HUES64 (cell line): ENCODE results near the gene TACR1.

ENCODE experiments used
- H3K27ac ChIP-seq: 2 replicates; pipeline ENCODE4 v1.7.0; 2013; ENCODE audit warnings: low read depth, low read length, inconsistent platforms
- H3K27me3 ChIP-seq: 2 replicates; pipeline ENCODE4 v1.6.1; 2013; ENCODE audit warnings: mild to moderate bottlenecking, low read length; ENCODE audit not compliant: insufficient read depth
- H3K36me3 ChIP-seq: 2 replicates; pipeline ENCODE4 v1.6.1; 2013; ENCODE audit warnings: mild to moderate bottlenecking, low read length; ENCODE audit not compliant: insufficient read depth
- H3K4me1 ChIP-seq: 2 replicates; pipeline ENCODE4 v1.6.1; 2013; ENCODE audit warnings: mild to moderate bottlenecking, low read length, moderate library complexity; ENCODE audit not compliant: insufficient read depth
- H3K4me3 ChIP-seq: 2 replicates; pipeline ENCODE4 v1.5.1; 2013; ENCODE audit warnings: mild to moderate bottlenecking, low read length, moderate library complexity
- H3K9ac ChIP-seq: 2 replicates; pipeline ENCODE4 v1.6.1; 2013; ENCODE audit warnings: mild to moderate bottlenecking, low read depth, low read length
- H3K9me3 ChIP-seq: 2 replicates; pipeline ENCODE4 v1.6.1; 2013; ENCODE audit warnings: low read depth, low read length; ENCODE audit not compliant: insufficient read depth
- WGBS: fragments of 150-250, 120-280 bp; methylation state at CpG from one replicate; pipeline ENCODE4 v1.1.7; 2013; ENCODE audit warnings: missing lambda C conversion rate; 5-methylcytosine and 5-hydroxymethylcytosine counted together

Gene TACR1

DNA sequence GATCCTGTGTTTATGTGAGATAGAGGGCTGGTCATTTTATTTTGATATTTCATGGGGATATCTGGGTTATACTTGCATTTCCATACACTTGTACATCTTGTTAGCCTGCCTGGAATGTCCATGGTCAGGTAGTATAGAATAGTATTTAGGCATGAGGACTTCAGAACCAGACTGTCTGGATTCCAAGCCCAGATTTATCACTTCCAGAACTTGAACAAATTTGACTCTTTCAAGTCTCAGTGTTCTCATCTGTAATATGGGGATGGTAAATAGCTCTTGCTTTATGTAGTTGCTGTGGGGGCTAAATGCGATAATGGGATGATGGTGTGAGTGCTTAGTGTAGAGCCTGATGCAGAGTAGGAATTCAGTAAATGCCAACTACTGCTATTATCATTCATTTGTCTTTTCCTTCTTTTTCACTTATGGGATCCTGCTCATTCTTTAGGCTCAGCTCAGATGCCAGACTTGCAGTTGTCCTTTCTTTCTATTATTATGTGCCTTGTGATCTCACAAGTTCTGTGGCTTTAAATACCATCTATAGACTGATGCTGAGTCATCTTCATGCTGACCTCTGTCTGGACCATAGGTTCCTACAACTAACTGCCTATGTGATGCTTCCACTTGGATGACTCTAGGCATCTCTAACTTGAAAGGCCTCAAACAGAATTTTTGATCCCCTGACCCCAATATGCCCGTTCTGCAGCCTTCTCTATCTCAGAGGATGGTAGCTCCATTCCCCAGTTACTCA is 173.5 kb downstream of the TACR1 start:
- Histone ChIP-seq H3K4me3 (no peak overlapping the region), H3K27me3 (no peaks in the 10 kb centered on the region), H3K27ac (no peak overlapping the region), H3K36me3 (no peaks in the 10 kb centered on the region), H3K9ac (no peak overlapping the region), H3K9me3 (no peaks in the 10 kb centered on the region), H3K4me1 (peaks cover 8% of the 10 kb centered on the region; the same call in 1 of the 2 replicates)
- 86% methylated on average over 2 of the region's 2 CpGs for WGBS

DNA sequence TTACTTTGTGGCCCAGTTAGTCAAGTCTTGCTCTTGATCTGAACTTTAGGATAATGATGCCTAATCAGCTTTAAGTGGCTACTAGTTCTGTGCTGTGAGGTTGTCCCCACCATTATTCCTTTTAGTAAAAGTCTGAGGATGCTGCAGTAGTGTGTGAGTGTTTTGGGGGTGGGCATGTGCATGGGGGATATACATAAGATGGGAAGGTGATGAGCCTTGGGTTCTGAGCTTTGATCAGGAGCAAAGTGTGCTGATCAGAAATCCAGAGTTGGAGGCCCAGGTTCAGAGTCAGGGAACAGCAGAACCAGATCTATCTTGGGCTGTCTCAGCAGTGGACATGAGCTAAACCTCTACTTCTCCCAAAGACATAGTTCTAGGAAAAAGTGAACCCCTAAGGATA is 174.1 kb downstream of the TACR1 start:
- no peaks in the 10 kb centered on the region for H3K9me3 ChIP-seq
- H3K9ac ChIP-seq = no peak overlapping the region
- H3K36me3 ChIP-seq = no peaks in the 10 kb centered on the region
- H3K27me3 ChIP-seq = no peaks in the 10 kb centered on the region
- H3K27ac ChIP-seq = no peak overlapping the region
- H3K4me1 ChIP-seq = peaks cover 8% of the 10 kb centered on the region; the same call in 1 of the 2 replicates
- H3K4me3 ChIP-seq = no peak overlapping the region

DNA sequence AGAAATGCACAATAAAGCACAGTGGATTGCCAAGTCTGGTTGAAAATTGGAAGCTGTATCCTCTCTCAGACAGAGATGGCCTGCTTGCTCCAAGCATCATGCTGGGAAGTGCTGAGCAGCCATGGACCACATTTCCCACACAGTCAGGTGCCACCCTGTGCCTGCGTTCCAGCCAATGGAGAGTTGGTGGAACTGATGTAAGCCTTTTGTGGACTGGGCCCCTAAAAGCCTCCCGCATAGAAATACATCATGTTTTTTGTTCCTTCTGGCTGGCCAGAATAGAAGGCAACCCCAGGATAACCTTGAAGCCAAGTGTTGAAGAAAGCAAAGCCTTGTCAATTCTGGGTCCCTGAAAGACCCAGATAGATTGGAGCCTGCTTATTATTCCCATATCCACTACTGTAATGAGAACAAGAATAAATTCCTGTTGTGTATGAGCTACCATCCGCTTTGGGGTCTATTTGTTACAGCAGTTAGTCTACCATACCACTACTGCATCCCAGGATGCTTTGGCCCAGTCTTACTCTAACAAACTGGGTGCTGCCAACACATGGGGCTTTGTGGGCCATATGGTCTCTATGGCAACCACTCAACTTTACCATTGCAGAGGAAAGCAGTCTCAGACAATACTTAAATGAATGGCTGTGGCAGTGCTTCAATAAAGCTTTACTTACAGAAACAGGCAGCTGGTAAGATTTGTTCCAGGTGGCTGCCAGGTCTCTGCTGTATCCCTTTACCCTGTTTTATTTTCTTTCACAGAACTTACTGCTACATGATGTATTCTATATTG is 175.5 kb downstream of the TACR1 start:
- Histone ChIP-seq H3K9me3 (no peaks in the 10 kb centered on the region), H3K27me3 (no peaks in the 10 kb centered on the region), H3K4me1 (peaks cover 8% of the 10 kb centered on the region; the same call in 1 of the 2 replicates), H3K9ac (no peak overlapping the region), H3K4me3 (no peak overlapping the region), H3K36me3 (no peaks in the 10 kb centered on the region), H3K27ac (no peak overlapping the region)
- 89% methylated on average over 3 of the region's 3 CpGs for WGBS

DNA sequence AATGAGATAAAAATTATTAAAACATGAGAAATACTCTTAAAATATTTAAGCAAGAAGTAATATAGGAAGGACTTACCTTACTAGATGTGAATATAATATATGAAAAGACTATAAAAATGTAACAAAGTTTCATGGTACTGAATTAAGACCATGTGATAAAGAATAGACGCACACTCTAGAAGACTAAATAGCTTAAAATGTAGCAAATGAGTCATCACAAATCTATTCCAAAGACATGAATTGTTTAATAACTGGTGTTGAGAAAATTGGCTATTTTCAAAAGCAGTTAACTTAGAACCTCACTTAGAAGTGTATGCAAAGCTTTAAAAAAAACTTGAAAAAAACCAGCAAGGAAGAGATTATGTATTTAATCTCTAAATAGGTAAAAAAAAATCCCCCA is 176.8 kb downstream of the TACR1 start:
- no CpG with 5 or more reads among the region's 1 CpG for WGBS
- Histone ChIP-seq H3K27me3 (no peaks in the 10 kb centered on the region), H3K4me3 (no peak overlapping the region), H3K27ac (no peak overlapping the region), H3K9ac (no peak overlapping the region), H3K36me3 (no peaks in the 10 kb centered on the region), H3K9me3 (no peaks in the 10 kb centered on the region), H3K4me1 (peaks cover 8% of the 10 kb centered on the region; the same call in 1 of the 2 replicates)

DNA sequence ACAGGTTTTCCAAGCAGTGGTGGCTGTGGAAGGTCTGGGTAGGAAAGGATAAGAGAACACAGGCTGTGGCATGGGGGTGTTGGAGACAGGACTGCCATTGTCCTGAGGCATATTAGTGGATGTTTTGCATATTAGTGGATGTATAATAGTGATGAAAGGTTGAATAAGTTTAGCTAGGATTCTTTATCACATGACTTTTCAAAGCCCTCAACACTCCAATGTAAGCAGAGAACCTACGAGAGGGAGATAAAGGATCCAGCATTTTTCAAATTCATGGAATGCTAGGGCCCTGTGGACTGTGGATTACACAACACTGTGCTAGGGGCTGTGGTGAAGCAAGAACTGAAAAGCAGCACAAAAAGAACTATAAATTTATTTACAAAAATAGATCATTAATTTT is 177.6 kb downstream of the TACR1 start:
- no peaks in the 10 kb centered on the region for H3K27me3 ChIP-seq
- no peak overlapping the region for H3K27ac ChIP-seq
- 89% methylated on average over 1 of the region's 1 CpG for WGBS
- no peaks in the 10 kb centered on the region for H3K9me3 ChIP-seq
- H3K9ac ChIP-seq = no peak overlapping the region
- H3K4me1 ChIP-seq = peaks cover 8% of the 10 kb centered on the region; the same call in 1 of the 2 replicates
- no peak overlapping the region for H3K4me3 ChIP-seq
- no peaks in the 10 kb centered on the region for H3K36me3 ChIP-seq

DNA sequence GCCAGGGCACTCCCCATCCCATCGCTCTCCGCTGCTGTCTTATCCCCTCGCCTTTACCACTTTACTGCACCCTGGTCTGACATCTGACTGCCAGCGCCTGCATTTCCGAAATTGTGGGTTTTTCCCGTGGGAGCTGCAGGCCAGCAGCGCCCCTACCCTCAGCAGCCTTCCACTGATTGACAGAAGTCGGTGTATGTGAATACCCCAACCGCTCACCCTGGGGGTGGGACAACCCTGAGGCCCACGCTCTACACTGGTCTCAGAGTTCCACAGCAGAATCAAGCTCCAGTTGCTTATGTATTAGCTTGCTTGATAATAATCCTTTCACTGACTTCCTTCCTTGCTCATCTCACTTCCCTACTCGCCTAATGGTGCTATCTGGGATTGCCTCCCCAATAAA is 178.8 kb downstream of the TACR1 start:
- Histone ChIP-seq H3K27me3 (no peaks in the 10 kb centered on the region), H3K4me3 (no peak overlapping the region), H3K9ac (no peak overlapping the region), H3K36me3 (no peaks in the 10 kb centered on the region), H3K4me1 (0 out of 2 replicates have a peak, but pooled peaks cover 3% of the 10 kb centered on the region), H3K9me3 (no peaks in the 10 kb centered on the region), H3K27ac (no peak overlapping the region)
- 90% methylated on average over 11 of the region's 11 CpGs for WGBS

DNA sequence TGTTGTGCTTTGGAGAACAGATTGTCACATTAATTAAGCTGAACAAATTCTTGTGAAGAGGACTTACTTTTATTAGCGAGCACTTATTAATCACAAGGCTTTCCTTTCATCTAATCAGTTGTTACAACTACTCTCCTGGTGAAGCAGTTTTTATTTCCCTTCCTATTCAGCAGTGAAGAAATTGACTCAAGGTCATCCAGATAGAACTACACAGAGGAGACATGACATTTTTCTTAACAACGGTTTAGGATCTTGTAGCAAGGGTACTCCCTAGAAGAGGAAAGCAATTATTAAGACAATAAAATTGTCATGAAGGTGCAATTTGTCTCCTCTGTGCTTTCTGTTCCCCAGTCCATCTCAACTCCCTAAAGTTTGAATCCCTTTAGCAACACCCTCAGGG is 179.5 kb downstream of the TACR1 start:
- Histone ChIP-seq H3K9ac (no peak overlapping the region), H3K4me1 (0 out of 2 replicates have a peak, but pooled peaks cover 3% of the 10 kb centered on the region), H3K27me3 (no peaks in the 10 kb centered on the region), H3K27ac (no peak overlapping the region), H3K9me3 (no peaks in the 10 kb centered on the region), H3K4me3 (no peak overlapping the region), H3K36me3 (no peaks in the 10 kb centered on the region)
- WGBS = 100% methylated on average over 2 of the region's 2 CpGs

DNA sequence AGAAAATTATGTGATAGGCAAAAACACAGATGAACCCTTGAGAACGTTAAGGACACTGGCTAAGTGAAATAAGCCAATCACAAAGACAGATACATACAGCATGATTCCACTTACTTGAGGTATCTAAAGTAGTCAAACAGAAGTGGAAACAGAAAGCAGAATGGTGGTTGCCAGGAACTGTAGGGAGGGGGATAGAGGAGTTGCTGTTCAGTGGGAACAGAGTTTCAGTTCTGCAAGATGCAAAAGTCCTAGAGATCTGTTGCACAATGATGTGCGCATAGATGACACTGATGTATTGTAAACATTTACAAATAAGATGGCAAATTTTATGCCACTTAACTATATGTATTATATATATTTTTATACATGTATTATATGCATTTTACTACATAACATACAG is 181.2 kb downstream of the TACR1 start:
- Histone ChIP-seq H3K36me3 (no peaks in the 10 kb centered on the region), H3K4me1 (peaks cover 9% of the 10 kb centered on the region; the same call in 1 of the 2 replicates), H3K9me3 (no peaks in the 10 kb centered on the region), H3K9ac (no peak overlapping the region), H3K27me3 (no peaks in the 10 kb centered on the region), H3K27ac (no peak overlapping the region), H3K4me3 (no peak overlapping the region)
- 100% methylated on average over 1 of the region's 2 CpGs for WGBS

DNA sequence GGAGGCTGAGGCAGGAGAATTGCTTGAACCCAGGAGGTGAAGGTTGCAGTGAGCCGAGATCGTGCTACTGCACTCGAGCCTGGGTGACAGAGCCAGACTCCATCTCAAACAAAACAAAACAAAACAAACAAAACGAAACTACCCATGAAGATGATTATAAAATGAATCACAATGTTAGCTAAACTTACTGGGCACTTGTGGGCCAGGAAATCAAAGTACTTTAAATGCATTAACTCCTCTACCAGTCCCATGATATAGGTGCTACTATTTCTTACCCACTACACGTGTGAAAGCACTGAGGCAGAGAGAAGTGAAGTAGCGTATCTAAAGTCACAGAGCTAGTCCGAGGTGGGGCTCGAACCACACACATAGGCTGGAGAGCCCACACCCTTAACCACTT is 187.2 kb downstream of the TACR1 start:
- Histone ChIP-seq H3K27me3 (no peaks in the 10 kb centered on the region), H3K27ac (no peak overlapping the region), H3K36me3 (no peaks in the 10 kb centered on the region), H3K9me3 (no peaks in the 10 kb centered on the region), H3K4me3 (no peak overlapping the region), H3K4me1 (peaks cover 6% of the 10 kb centered on the region; the same call in 1 of the 2 replicates), H3K9ac (no peak overlapping the region)
- WGBS = 92% methylated on average over 8 of the region's 8 CpGs

DNA sequence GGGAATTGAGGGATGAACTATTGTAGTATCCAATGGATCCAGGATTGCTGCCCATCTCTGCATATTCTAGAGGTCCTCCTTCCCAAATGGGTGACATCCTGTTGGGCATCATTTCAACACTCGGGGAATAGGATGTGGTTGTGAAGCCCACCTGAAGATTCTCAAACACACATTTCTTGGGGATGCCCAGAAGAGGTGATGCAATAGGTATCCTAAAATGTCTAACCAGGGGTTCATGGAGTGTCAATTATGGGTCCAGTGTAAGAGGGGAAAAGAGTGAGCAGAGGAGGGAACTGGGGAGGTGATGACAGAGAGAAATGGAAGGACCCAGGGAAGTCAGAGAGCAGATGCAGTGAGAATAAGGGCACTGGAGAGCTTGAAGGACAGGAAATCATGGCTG is 188.7 kb downstream of the TACR1 start:
- Histone ChIP-seq H3K27me3 (no peaks in the 10 kb centered on the region), H3K4me1 (peaks cover 6% of the 10 kb centered on the region; the same call in 1 of the 2 replicates), H3K4me3 (no peak overlapping the region), H3K27ac (no peak overlapping the region), H3K9me3 (no peaks in the 10 kb centered on the region), H3K9ac (no peak overlapping the region), H3K36me3 (no peaks in the 10 kb centered on the region)
- 90% methylated on average over 1 of the region's 1 CpG for WGBS

DNA sequence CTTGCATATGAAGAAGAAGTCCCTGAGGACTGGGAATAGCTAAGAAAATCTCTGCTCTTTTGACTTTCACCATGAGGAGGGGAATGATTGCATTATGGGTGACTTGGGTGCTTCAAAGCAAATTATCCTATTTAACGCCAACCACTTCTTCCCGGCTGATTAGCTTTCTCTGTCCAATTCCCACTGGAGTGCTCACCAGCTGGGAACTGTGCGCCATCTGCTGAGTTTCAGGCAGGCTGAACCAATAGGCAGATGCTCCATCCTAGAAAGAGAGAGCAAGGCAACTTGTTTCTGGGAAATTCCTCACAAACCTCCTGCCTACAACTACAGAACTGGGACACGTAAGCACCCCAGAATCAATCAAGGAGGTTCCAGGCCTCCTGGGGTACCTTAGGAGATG is 191.5 kb downstream of the TACR1 start:
- no peaks in the 10 kb centered on the region for H3K27me3 ChIP-seq
- H3K27ac ChIP-seq = no peak overlapping the region
- no peaks in the 10 kb centered on the region for H3K9me3 ChIP-seq
- H3K36me3 ChIP-seq = no peaks in the 10 kb centered on the region
- H3K9ac ChIP-seq = no peak overlapping the region
- WGBS = 94% methylated on average over 4 of the region's 4 CpGs
- no peaks in the 10 kb centered on the region for H3K4me1 ChIP-seq
- H3K4me3 ChIP-seq = no peak overlapping the region
